NCI-H82 treated with DMSO at 0.1 percent for 48 hours (cell line): ENCODE measurements around the gene KLF7.
A peak's percentile ranks its signal among the peaks of the same experiment; 100 is the strongest.
"Not testable (repeated sequence)": the region's sequence is repeated elsewhere in the genome, so short reads cannot be mapped to it uniquely, and the experiment has no call there.

Source experiments
- DNase-seq: peaks from one replicate; lab custom pipeline; 2025; ENCODE audit not compliant: unreplicated experiment; lab: John Stamatoyannopoulos, UW

KLF7 gene

DNA sequence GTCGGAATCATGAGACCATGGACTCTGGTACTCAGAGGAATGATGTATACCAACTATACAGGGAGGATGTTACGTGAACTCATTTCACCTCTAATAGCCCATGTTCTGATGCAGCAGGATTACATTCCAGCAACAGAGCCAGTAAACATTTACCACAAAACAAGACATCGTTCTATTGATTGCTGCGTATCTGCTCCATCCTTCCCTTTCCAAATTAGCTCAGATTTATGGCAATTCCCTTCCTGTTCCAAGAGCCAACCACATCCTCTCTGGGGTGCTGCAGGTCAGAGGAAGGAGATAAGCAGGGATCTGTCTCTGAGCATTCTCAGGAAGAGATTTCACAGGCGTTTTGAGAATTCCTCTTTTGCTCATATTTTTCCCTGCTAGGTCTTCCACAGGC is 98.3 kb downstream of the KLF7 start:
- DNase-seq: no peak

DNA sequence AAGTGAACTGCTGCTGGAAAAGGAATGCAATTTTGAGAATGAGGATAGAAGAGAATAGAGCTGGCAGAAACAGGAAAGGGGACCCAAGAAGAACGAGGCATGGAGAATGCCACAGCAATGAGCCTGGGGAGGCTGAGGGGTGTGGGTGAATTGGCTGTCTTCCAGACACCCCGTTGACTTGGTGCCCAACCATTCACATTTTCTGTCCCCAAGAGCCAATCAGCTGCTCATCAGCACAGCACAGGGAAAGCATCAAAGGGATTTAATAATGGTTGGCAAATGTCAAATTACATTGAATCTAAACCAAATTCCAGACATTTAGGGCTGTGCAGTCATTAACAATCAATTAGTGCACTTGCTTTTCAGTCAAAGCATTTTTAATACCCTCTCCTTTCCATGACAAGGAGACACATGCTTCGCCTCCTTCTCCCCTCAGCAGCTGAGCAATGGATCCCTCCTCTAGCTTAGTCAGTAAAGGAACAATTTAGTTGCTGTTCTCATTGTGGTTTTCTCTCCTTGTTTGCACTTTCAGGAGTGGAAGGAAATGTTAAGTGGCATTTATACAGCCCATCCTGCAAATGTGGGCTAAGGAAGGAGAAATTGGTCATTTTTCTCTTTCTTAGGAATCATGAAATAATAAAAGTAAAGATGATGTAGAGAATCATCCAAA is 98.8 kb downstream of the KLF7 start:
- DNase-seq: no peak

DNA sequence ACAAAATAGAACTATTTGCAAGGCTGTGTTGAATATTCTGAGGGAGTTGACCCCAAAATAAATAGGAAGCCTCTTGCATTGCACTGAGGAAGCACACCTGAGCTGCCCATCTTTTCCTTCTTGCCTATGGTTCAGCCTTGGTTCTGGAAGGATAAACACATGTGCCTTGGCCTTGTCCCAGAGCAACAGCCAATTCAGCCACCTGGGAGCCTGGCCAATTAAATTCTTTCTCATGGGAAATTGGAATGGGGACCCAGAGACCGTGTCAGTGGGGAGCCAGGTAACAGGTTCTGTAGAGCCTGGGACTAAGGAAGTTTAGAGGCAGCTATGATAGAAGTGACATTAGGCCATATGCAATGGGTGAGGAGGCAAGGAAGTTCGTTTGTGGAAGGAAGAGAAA is 99.6 kb downstream of the KLF7 start:
- DNase-seq: no peak

DNA sequence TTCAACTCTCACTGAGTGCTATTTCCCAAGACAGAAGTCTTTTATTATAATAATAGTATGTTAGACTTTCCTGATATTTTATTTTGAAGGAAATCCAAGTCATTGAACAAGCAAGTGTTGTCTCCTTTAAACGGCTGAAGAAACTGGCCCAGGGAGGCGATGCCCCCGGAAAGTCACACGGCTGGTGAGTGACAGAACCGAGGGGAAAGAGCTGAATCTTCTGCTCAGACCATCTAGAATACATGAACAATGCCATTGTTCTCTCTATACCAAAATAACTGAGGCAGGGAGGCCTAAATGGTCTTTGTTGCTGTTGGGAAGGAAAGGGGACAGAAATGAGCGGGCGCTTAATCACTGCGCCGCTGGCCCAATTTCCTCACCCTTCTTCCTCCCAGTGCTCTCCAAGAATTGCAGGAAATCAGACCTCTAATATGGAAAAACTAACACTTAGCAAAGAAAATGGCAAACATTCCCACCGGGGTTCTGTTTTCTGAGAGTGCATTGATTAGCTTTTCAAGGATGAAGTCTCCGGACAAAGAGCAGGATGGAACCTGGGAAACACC is 101.5 kb downstream of the KLF7 start:
- DNase-seq: no peak

DNA sequence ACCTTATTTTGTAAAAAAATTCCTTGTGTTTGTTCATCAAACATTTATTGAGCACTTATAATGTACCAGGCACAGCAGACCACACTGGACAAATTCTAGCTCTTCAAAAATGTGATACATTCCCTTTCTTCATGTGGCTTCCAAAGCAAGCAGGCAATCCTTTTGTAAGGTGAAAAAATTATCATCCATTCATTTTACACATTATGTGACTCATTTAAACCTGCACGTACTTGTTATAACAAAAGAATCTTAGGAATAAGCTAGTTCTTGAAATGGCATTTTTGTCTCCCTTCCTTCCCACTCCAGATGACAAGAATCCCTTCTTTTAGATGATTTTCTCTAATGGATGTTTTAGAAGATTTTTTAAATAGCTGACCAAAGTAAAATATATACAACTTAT is 104.6 kb downstream of the KLF7 start:
- no peak for DNase-seq

DNA sequence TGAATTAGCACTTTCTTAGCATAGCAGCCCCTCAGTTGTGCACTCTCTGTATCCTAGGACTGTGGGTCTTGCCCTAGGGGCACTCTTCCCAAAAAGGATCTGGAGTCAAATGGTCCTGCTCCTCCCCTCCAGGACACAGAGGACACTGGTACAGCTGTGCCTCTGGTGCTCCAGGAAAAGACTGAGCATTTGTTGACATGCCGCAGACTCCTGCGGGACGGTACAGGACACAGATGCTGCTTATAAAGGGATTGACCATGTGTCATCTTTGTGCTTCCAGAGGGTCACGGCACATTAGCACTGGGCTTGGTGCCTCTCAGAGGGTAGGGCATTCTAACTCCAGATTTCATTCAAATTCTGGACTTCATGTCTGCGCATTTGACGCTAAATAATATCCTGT is 110.5 kb downstream of the KLF7 start:
- DNase-seq: peak; percentile 26

DNA sequence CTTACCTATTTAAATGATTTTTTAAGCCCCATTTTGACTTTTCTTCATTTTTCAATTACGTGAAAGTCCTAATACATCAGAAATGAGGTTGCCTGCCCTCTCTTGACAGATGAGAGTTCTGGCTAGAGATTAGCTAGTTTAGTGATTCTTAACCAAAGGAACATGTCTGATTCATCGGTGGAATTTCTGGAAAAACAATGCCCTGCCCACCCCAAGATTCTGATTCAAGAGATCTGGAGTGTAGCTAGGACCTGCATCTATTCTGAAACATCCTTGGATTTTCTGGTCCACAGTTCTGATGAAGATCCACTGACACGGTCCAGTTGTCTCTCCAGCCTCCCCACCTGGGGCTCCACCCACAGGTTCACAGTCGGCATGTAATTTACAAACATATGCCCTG is 111.2 kb downstream of the KLF7 start:
- DNase-seq: no peak

DNA sequence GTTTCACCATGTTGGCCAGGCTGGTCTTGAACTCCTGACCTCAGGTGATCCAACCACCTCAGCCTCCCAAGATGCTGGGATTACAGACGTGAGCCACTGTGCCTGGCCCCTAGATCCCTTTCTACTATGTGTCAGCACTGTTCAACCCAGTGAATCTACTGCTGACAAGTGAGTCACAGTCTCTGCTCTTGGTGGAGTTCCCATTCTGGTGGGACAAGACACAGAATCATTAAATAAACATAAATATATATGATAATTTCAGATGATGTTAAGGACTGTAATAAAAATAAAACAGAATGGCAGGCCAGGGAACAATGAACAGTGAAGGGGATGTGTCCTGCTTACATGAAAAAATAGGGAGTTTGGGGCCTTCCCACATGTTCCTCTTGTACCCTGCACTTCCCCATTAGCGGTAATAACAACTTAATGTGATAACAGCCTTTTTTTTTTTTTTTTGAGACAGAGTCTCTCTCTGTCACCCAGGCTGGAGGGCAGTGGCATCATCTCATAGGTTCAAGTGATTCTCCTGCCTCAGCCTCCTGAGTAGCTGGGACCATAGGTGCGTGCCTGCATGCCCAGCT is 114.3 kb downstream of the KLF7 start:
- no peak for DNase-seq

DNA sequence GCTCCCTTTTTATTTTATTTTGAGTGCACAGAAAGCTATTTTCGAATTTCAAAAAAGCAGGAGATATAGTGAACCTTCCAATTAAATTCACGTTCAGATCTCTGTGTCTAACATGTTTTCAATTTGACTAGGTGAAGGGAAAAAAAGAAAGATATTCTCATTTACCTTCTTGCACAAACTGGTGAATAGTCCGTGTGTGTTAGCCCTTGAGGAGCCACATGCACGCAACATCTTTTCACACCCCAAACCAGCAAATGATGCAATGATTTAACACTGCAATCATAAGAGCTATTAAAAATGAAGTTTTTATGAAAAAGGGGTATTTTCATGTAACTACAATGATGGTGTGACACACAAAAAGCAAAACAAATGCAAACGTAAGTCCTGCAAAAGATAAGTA is 116.6 kb downstream of the KLF7 start:
- no peak for DNase-seq

DNA sequence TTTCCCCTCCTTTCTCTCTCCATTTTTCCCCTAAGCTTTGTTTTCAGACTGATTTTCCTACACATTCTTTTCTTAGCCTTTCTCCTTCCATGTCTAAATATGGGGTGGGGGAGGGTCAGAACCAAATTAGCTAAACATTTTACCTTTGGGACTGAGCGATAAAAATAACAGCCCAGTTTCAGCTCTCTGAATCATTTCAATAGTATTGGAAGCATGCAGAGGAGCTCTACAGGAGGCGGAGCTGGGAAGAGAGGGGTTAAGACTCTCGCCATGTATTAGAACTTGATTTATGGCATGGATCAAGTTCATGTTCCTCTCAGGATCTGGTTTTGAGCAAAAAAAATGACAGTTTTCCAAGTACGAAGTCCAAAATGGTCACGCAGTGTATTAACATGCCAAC is 117.3 kb downstream of the KLF7 start:
- no peak for DNase-seq

DNA sequence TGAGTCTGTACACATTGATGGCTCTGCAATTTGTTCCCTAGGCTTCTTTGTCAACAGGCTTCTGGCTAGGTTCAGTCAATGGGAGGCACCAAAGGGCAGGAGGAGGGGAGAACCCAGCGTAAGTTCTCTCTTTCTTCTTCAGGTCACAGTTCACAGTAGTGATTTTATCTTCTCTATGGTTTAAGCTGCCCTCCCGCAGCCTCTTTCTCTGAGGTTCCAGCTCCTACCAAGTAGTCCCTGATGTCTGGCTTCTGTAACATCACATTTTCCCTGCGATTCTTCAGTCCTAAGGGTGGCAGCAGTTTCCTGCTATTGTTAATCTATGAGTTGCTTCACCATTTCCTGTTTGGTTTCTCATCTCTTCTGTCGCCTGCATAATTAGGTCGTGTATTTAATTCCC is 119.0 kb downstream of the KLF7 start:
- no peak for DNase-seq

DNA sequence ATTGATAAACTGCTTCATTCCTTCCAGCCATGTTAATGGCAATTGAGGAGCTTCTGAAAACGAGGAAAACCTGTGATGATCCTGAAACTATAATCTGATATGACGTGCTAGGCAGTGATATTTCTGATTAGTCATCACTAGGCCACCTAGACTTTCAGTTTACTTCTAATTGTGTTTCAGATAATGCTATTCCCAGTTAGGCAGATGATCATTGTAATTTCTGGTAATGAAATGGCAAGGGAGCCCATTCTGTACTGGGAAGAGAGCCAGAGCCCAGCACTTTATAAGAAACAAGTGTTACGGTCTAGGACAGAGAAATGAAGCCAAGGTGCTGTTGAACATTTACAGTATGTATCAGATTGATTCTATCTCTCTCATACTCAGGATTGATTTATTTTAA is 120.2 kb downstream of the KLF7 start:
- no peak for DNase-seq

DNA sequence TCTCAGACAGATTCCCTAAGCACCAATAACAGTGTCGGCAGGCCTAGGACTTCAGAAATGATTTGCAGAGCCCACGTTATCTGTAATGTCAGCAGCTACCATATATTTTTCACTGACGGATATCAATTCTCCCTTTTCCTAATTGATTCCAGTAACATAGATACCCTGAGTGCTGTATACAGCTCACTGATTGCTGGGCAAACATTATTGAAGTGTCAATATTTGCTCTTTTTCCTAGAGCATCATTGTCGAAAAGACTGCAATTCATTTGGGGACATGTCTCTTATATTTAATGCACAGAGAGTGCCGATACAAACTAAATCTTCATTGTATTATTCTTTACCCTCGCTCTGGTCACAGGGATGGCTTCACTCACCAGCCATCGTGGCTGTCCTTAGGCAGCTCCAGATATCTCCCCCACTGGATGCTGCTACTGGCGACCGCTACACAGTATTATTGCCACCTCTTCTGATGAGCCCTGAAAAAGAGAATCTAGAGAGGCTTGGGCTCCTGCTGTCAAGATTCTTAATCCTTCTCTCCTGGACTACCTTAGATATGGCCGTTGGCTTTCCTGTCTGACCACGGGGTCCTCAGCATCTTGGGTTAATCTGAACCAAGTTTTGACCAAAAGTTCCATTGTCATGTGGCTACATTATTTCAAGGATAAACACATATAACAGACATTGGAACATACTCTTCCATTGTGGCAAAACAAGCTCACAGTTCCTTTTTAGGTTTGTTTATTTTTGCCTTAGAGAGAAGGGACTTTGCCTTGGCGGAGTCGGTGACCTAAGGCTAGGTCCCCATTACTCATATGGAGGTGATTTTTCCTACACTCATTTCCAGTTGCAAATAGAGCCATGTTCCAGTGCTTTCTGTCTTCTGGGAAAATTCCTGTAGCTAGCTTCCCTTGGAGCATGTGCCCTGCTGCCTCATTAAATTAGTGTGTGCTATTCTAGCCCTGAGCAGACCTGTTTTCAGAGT is 121.1 kb downstream of the KLF7 start:
- DNase-seq: no peak

DNA sequence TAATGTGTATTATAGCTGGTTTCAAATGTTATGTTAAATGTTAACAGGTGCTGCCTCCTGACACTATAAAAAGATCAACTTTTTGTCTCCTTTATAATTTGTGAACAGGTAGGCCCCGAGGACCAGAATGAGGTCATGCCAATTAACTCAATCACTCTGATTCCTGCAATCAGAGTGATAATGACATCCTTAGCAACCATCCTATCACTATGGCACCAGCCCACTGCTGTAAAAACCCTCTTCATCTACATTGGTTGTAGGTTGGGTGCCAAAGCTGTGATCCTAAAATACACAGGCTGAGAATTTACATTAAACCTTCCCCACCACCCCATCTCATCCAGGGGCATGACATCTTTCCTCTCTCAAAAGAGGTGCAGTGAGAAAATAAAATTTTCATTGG is 122.9 kb downstream of the KLF7 start:
- no peak for DNase-seq

DNA sequence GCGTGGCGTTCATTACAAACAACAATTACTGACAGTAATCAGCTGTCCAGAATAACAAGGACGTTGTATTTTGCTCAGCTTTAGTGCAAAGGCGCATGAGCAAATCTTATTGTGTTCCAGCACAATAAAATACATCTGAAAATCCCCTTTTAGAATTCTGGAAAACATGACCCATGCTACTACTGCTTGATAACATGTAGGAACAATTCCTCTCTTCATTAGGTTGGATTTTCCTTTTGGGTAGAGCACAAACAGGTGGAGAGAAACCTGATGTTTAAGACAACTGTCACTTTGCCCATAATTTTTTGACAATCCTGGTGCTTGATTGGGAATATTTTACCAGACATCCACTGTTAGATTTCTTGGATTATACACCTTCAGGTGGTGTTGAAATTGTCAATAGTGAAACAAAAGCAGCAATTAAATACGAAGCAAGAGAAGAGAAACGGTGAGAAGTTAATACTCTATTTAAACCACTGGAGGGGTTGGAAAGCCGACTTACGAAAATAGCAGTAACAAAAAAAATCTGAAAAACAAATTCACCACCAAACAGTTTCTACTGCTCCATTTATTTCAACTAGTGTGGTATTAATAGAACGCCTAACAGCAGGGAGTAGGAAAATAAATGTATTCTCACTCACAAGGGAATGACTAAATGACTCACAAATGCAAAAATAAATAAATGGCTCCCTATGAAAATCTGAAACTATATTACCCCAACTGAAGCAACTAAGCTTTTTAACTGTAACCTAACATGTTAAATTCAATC is 123.8 kb downstream of the KLF7 start:
- no peak for DNase-seq

DNA sequence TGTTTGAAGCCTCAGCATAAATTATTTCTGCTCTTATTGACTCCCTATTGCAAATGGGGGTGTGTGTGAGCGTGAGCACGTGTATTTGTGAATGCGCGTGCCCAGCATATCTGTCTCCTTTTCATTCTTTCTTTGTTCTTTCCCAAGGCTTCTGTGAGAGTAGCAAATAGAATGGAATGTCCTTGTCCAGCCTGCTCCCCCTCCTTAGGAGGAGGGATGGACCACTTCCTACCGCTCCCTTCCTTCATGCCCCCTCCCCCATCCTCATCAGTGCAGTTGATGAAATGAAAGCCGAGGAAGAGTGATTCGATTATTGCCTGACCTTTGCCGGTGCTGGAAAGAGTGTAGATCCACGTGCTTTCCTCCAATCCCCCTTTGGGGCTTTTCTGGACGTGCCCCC is 124.5 kb downstream of the KLF7 start:
- no peak for DNase-seq

DNA sequence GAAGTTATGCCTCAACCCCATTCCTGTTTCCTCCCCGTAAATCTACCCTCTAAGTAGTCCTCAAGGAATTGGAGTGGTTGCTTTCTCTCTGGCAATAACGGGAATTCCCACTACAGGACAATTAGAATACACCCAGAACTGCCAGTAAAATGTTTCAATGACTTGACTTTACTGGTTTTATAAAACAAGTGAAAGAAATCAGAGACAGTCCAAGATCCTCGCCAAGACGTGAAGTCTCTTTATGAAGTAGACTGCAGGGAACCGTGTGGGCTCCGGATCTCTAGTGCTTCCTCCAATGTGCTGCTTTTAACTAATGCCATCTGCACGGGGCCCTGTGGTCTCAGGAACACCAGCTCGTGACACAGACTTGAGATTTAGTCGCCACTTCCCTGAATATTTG is 125.1 kb downstream of the KLF7 start:
- no peak for DNase-seq

DNA sequence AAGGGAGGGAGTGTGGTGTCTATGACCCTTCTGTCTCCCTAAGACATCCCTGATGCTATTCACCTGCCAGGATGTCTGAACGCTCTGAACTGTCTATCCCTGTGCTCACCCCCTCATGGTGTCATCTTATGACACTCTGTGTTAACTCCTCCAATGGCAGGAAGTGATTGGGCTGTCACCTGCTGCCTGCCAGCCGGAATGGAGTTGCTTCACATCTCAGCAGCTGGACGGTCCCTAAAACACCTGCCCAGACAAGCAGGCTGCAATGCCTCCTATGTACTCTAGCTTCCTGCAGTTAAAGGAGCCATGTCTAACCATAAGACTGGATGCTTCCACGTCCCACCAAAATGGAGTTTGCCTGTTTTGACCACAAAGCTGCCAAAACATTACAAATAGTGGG is 126.5 kb downstream of the KLF7 start:
- no peak for DNase-seq

DNA sequence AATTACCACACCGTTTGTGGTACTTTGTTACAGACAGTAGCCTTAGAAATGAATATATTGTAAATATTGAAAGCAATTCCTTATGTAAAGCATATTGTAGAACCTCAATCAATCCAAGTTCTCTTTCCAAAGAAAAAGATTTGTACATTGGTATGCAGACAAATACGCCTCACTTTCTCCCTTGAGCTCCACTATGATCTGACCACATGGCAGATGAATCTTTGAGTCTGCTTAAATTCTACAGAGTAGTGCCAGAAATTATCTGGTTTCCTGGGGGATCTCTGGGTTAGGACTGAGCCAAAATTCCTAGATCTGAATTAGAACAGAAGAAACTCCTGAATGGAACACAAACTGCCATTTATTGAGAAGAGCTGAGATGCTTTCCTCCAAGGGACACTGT is 127.4 kb downstream of the KLF7 start:
- DNase-seq: no peak

DNA sequence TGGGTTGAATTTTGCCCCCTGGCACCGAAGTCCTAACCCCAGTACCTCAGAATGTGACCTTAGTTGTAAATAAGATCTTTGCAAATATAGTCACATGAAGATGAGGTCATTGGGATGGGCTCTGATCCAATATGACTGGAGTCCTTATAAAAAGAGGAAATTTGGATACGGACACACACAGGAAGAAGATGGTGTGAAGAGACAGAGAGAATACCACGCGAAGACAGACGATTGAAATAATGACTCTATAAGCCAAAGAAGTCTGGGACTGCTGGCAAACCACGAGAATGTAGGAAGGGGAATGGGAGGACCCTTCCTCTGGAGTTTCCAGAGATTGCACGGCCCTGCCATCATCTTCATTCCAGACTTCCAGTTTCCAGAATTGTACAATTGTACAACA is 127.9 kb downstream of the KLF7 start:
- DNase-seq: no peak

DNA sequence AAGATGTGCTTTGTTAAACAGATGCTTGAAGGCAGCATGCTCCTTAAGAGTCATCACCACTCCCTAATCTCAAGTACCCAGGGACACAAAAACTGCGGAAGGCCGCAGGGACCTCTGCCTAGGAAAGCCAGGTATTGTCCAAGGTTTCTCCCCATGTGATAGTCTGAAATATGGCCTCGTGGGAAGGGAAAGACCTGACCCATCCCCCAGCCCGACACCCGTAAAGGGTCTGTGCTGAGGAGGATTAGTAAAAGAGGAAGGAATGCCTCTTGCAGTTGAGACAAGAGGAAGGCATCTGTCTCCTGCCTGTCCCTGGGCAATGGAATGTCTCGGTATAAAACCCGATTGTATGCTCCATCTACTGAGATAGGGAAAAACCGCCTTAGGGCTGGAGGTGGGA is 128.7 kb downstream of the KLF7 start:
- not testable (repeated sequence) for DNase-seq
